Calu3 (cell line): ENCODE data around the gene FAM131B. TPM values are rescaled to one million over a fixed set of nuclear protein-coding genes. Genes with fewer than 3 reads are reported as not detected.

Source experiments
- BruUV-seq: library from RNA; stranded (reverse); fragments of 400-500 nt; replicated peaks from 2 replicates; lab custom pipeline; 2021; lab: Mats Ljungman, UMichigan
- CTCF ChIA-PET: fragments of 300-600 bp; sonication (Branson Sonifier 250); formaldehyde crosslinking; loops from one replicate; lab custom pipeline; 2022; ENCODE audit warnings: antibody characterized with exemption; lab: Charles Lee
- DNase-seq: peaks from one replicate; pipeline ENCODE4 v3.0.0; 2022
- H3K27ac Mint-ChIP-seq: one replicate; pipeline ENCODE4 v1.8.0; 2022; ENCODE audit warnings: mixed read lengths; ENCODE audit not compliant: unreplicated experiment
- H3K27me3 Mint-ChIP-seq: one replicate; pipeline ENCODE4 v1.8.0; 2022; ENCODE audit warnings: mixed read lengths; ENCODE audit not compliant: unreplicated experiment
- H3K36me3 Mint-ChIP-seq: one replicate; pipeline ENCODE4 v1.8.0; 2022; ENCODE audit warnings: mild to moderate bottlenecking, moderate library complexity, mixed read lengths; ENCODE audit not compliant: insufficient read depth, unreplicated experiment
- H3K4me1 Mint-ChIP-seq: one replicate; pipeline ENCODE4 v1.8.0; 2022; ENCODE audit warnings: mild to moderate bottlenecking, low read depth, mixed read lengths; ENCODE audit not compliant: unreplicated experiment
- H3K4me3 Mint-ChIP-seq: one replicate; pipeline ENCODE4 v1.8.0; 2022; ENCODE audit warnings: mild to moderate bottlenecking, low read depth, moderate library complexity, mixed read lengths; ENCODE audit not compliant: unreplicated experiment
- H3K9me3 Mint-ChIP-seq: one replicate; pipeline ENCODE4 v1.8.0; 2022; ENCODE audit warnings: low read depth, mixed read lengths; ENCODE audit not compliant: unreplicated experiment
- intact Hi-C: fragments of 100-400 bp; cut with micrococcal nuclease; formaldehyde crosslinking; loops from one replicate; pipeline ENCODE4 v1.10.0; 2022; ENCODE audit not compliant: unreplicated experiment
- total RNA-seq: library from RNA; stranded (reverse); gene quantifications from 2 replicates; pipeline ENCODE4 v1.2.3, GENCODE V29; 2022
- TF ChIP-seq, protein P1 (sequence below): fragments of 200-600 bp; IDR thresholded peaks from one replicate; pipeline ENCODE4 v1.8.0; 2022; ENCODE audit warnings: antibody characterized with exemption; ENCODE audit not compliant: unreplicated experiment

FAM131B gene
- total RNA-seq, 1 experiment from 2014 or later, result 0.19 TPM

DNA sequence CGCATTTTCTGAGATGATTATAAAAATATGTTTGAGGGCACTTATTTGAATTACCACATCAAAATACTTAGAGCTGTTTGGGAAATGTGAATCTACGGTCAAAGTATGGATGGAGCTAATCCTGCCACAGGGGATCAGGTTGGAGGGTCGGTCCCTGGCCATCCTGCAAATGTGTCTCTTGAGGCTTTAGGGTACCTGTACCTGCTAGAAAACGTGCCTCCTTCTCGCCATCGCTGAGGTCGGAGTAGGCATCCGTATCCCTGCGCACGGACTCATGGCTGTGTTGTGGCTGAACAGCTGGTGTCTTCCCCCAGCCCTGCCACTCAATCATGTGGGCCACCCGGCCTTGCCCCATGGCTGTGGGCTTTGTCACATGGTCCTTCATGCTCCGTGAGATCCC lies 3.9 kb downstream of the FAM131B start:
- CTCF ChIA-PET, result no interaction called here
- Mint-ChIP-seq H3K27me3 (peaks cover 83% of the 10 kb centered on the region), H3K4me3 (no peak overlapping the region), H3K36me3 (peaks cover 11% of the 10 kb centered on the region), H3K9me3 (no peaks in the 10 kb centered on the region), H3K4me1 (peaks cover 11% of the 10 kb centered on the region), H3K27ac (no peak overlapping the region)
- TF ChIP-seq, protein P1, sequence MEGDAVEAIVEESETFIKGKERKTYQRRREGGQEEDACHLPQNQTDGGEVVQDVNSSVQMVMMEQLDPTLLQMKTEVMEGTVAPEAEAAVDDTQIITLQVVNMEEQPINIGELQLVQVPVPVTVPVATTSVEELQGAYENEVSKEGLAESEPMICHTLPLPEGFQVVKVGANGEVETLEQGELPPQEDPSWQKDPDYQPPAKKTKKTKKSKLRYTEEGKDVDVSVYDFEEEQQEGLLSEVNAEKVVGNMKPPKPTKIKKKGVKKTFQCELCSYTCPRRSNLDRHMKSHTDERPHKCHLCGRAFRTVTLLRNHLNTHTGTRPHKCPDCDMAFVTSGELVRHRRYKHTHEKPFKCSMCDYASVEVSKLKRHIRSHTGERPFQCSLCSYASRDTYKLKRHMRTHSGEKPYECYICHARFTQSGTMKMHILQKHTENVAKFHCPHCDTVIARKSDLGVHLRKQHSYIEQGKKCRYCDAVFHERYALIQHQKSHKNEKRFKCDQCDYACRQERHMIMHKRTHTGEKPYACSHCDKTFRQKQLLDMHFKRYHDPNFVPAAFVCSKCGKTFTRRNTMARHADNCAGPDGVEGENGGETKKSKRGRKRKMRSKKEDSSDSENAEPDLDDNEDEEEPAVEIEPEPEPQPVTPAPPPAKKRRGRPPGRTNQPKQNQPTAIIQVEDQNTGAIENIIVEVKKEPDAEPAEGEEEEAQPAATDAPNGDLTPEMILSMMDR, result no peak
- no peak for DNase-seq
- no TSS peak for BruUV-seq
- intact Hi-C loops, result no loop called here

DNA sequence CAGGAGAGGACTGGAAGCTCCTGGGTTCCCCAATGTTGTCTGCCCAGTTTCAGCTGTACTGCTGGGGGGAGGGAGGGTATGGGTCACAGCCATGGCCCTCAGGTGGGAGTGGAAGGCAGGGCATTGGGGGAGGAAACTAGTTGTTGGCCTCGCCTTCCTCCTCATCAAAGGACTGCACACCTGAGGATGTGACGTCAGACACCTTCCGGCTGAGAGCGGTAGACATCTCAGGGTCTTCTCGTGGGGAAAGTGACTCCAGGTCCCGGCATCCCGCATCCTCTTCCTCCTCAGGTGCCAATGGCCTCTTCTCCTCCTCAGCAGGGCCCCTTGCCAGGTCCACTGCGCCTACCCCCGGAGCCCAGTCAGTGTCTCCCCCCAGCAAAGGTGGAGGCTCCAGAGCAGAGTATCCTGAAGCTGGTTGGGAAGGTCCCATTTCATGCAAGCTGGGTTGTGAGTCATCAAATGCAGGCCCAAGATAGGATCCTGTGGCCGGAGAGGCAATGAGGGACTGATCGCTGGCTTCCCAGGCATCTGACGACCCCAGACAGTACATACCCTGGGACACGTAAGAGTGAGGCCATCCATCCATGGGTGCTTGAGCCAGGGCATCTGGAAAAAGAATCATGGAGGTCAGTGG lies 6.0 kb downstream of the FAM131B start:
- no peak for DNase-seq
- TF ChIP-seq, protein P1, result no peak
- no peaks in the 10 kb centered on the region for H3K9me3 Mint-ChIP-seq
- no TSS peak for BruUV-seq
- peaks cover 82% of the 10 kb centered on the region for H3K27me3 Mint-ChIP-seq
- no peak overlapping the region for H3K27ac Mint-ChIP-seq
- no peak overlapping the region for H3K4me3 Mint-ChIP-seq
- intact Hi-C loops, result no loop called here
- peaks cover 2% of the 10 kb centered on the region for H3K36me3 Mint-ChIP-seq
- peaks cover 11% of the 10 kb centered on the region for H3K4me1 Mint-ChIP-seq
- CTCF ChIA-PET, result no interaction called here

DNA sequence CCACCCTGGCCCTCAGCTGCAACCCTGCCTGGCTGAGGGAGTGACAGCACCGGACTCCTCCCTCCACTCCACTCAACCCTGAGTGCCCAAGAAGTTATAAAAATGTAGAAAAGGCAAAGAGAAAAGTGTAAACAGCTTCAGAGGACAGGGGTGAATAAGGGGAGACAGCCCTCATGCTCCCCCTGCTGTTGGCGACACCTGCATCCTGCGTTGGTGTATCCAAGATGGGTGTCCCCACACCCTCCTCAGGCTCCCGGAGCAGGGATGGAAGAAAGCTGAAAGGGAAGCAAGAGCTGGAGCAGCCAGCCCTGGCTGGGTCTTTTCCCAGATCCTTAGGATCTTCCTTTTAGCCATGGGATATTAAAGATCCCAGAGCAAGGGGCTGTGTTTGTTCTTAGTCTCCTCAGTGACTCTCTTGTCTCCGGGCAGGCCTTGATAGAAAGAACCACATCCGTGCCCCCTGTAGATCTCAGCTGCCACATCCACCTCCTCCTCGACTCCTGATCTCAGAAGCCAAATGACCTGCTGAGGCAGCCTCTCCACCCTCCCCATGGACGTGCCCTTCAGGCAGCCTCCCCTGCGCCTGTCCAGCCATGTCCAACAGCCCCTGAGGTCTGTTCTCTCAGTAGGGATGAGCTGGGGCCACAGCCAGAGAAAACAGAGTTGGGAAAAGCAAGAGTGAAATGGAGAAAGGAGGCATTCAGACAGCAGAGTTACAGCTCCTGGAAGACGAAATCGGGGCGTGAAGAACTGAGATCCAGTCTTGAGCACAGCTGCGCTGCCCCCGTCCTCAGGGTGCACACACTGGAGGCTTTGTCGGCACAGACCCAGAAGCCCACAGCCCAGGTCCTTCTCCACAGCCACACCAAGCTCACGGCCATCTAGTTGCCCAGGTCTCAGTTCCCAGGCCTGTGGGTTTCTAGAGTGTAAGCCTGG lies 6.8 kb downstream of the FAM131B start:
- H3K4me3 Mint-ChIP-seq, result no peak overlapping the region
- intact Hi-C loops, result no loop called here

DNA sequence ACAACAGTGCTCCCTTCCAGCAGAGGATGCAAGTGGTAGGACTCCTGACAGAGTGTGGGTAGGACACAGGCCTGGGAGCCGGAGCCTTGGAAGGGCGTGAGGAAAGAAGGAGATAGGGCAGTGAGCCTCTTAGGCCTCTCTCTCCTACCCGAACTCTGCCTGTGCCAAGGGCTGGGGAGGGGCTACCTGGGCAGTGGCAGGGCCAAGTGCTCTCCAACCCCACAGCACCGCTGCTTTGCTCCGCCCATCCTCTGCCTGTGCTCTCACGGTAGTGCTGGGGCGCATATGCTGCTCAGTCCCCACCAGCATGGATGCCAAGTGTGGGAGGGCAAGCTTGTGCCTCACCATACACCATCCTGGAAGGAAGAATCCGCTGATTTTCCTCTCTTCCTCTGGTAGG lies 7.5 kb downstream of the FAM131B start:
- BruUV-seq, result no TSS peak
- Mint-ChIP-seq H3K36me3 (no peaks in the 10 kb centered on the region), H3K27ac (no peak overlapping the region), H3K4me3 (no peak overlapping the region), H3K4me1 (no peaks in the 10 kb centered on the region), H3K9me3 (no peaks in the 10 kb centered on the region), H3K27me3 (peaks cover 71% of the 10 kb centered on the region)
- CTCF ChIA-PET, result interaction anchor here (1.1 to 1.4 kb wide), 2 partner anchors 10 to 33 kb away, joined by 3 to 5 read pairs; no protein-coding TSS in a partner anchor
- DNase-seq, result no peak
- intact Hi-C loops, result no loop called here
- TF ChIP-seq, protein P1, result no peak

More for the DNA sequence above, 6.8 kb downstream of the FAM131B start:
- DNase-seq, result no peak
- Mint-ChIP-seq H3K4me1 (peaks cover 6% of the 10 kb centered on the region), H3K9me3 (no peaks in the 10 kb centered on the region), H3K36me3 (no peaks in the 10 kb centered on the region), H3K27me3 (peaks cover 74% of the 10 kb centered on the region), H3K27ac (no peak overlapping the region)
- CTCF ChIA-PET, result interaction anchor here (1.1 to 1.4 kb wide), 2 partner anchors 10 to 32 kb away, joined by 3 to 5 read pairs; no protein-coding TSS in a partner anchor
- TF ChIP-seq, protein P1, result no peak
- no TSS peak for BruUV-seq
